ENCODE results near the gene KASH5. TPM values are rescaled to one million over a fixed set of nuclear protein-coding genes. Genes with fewer than 3 reads are reported as not detected.
A peak's percentile ranks its signal among the peaks of the same experiment; 100 is the strongest.
"Not testable (repeated sequence)": the region's sequence is repeated elsewhere in the genome, so short reads cannot be mapped to it uniquely, and the experiment has no call there.

KASH5 gene
- polyA plus RNA-seq, 3 donors from 2014 or later: not detected

DNA sequence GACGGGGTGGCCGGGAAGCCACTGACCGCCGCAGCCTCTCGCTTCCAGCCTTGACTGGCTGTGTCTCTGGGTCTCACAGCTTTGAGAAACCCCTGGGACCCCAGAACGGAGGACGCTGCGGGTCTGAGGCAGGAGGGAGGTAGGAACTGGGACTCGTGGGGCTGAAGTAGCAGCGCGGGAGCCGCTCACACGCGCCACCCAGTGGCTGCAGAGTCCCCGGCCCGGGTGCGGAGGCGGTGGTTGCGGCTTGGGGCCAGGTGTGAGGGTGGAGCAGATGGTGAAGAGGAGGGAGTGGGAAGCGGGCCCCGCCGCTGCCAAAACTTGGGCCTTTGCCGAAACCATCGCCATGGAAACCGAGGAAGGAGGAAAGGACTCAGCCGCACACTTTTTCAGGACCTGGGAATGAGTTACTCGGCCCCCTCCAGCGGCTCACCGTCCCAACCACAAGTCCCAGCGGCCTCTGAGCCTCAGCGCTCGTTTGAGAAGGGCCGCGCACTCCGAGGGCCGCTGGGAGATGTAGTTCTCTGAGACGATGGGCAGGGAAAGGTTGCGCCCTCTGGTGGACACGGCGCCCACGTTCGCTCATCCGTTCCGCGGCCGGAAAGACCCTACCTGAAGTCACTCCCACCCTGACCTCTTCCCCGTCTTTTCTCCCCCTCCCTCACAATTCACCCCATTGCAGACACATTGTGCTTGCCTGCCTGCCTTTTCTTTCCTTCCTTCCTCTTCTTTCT, 55.5 kb downstream of the KASH5 start:
- Mint-ChIP-seq H3K27me3 (ENCODE audit: low read depth in 3 of 3) (peaks cover 23 to 28% (median 24%) of the 10 kb centered on the region in 3 donors), H3K27ac (peak overlapping the region; percentile 69 to 92 (median 87)), H3K4me1 (peaks cover 30 to 38% of the 10 kb centered on the region in 2 donors), H3K9me3 (peaks cover 0 to 3% (median 0%) of the 10 kb centered on the region in 6 donors), H3K4me3 (peak overlapping the region; percentile 79 to 85 (median 84)), H3K36me3 (peaks cover 5 to 10% (median 5%) of the 10 kb centered on the region in 3 donors)
- DNase-seq: peak; percentile 92 to 93 (median 92)

GRCh38 chr19:49444100-49444700, 56.2 kb downstream of the KASH5 start:
- not testable (repeated sequence) for H3K9me3 Mint-ChIP-seq, DNase-seq
- Mint-ChIP-seq H3K4me3 (peak overlapping the region; percentile 79 to 85 (median 84)), H3K36me3 (peaks cover 8 to 13% (median 8%) of the 10 kb centered on the region in 3 donors), H3K4me1 (peaks cover 30 to 41% of the 10 kb centered on the region in 2 donors), H3K27ac (peak overlapping the region in 5 of 6 donors; percentile 85 to 92 (median 88)), H3K27me3 (ENCODE audit: low read depth in 3 of 3) (peaks cover 20 to 23% (median 23%) of the 10 kb centered on the region in 3 donors)

DNA sequence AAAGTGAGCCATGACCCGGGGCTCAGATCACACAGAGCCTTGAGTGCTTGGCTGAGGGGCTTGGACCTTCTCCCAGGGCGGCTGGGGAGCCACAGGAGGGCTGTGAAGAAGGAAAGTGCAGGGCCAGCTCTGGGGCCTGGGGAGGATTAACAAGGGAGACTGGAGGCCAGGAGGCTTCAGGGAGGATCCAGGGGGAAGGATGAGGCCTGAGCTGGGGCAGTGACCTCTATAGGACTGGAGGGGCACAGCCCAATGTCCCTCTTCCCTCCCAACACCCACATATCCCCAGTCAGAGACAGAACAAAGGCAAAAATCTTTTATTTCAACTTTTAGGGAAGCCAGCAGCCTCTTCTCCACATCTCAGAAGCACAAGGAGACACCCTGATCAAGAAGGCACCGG, 57.9 kb downstream of the KASH5 start:
- Mint-ChIP-seq H3K27me3 (ENCODE audit: low read depth in 3 of 3) (peaks cover 6 to 13% (median 11%) of the 10 kb centered on the region in 3 donors), H3K4me1 (peaks cover 36 to 41% of the 10 kb centered on the region in 2 donors), H3K9me3 (no peaks in the 10 kb centered on the region), H3K4me3 (no peak overlapping the region), H3K27ac (peak overlapping the region in 2 of 6 donors; percentile 20 to 68), H3K36me3 (peaks cover 5 to 16% (median 12%) of the 10 kb centered on the region in 3 donors)
- no peak for DNase-seq

- peak overlapping the region in 4 of 6 donors; percentile 16 to 72 (median 42) for H3K27ac Mint-ChIP-seq
- H3K4me1 Mint-ChIP-seq: peaks cover 39% of the 10 kb centered on the region in 2 donors
- H3K4me3 Mint-ChIP-seq: peak overlapping the region in 1 of 5 donors; percentile 30
- H3K27me3 Mint-ChIP-seq (ENCODE audit: low read depth in 3 of 3): peaks cover 2 to 14% (median 14%) of the 10 kb centered on the region in 3 donors
- H3K9me3 Mint-ChIP-seq: no peaks in the 10 kb centered on the region
- DNase-seq: no peak
- peaks cover 8 to 20% (median 16%) of the 10 kb centered on the region in 3 donors for H3K36me3 Mint-ChIP-seq
Measured at GRCh38 chr19:49447485-49448431, 59.7 kb downstream of the KASH5 start.

GRCh38 chr19:49448432-49448786, 60.4 kb downstream of the KASH5 start:
- peak overlapping the region in 3 of 6 donors; percentile 0 to 72 (median 56) for H3K27ac Mint-ChIP-seq
- H3K4me3 Mint-ChIP-seq: peak overlapping the region in 3 of 5 donors; percentile 20 to 51 (median 48)
- peaks cover 8 to 20% (median 18%) of the 10 kb centered on the region in 3 donors for H3K27me3 Mint-ChIP-seq (ENCODE audit: low read depth in 3 of 3)
- peaks cover 8 to 20% (median 16%) of the 10 kb centered on the region in 3 donors for H3K36me3 Mint-ChIP-seq
- peaks cover 41 to 45% of the 10 kb centered on the region in 2 donors for H3K4me1 Mint-ChIP-seq
- no peaks in the 10 kb centered on the region for H3K9me3 Mint-ChIP-seq
- DNase-seq: no peak

GRCh38 chr19:49450405-49450804, 62.4 kb downstream of the KASH5 start:
- Mint-ChIP-seq H3K9me3 (no peaks in the 10 kb centered on the region), H3K4me1 (peaks cover 43 to 46% of the 10 kb centered on the region in 2 donors)

GRCh38 chr19:49451430-49452181, 63.6 kb downstream of the KASH5 start, which contains the start of gene PIH1D1:
Gene PIH1D1, minus strand, starts transcription at chr19:49451814. Its CDS starts 240 bp downstream, at chr19:49451574.
- Mint-ChIP-seq H3K4me1 (peaks cover 46% of the 10 kb centered on the region in 2 donors), H3K9me3 (no peaks in the 10 kb centered on the region), H3K4me3 (peak within 1 kb of the TSS; percentile 93 to 100 (median 99)), H3K27me3 (ENCODE audit: low read depth in 3 of 3) (peaks cover 10 to 24% (median 21%) of the 10 kb centered on the region in 3 donors), H3K27ac (peak within 1 kb of the TSS; percentile 98 to 100 (median 99)), H3K36me3 (peaks cover 8 to 20% (median 16%) of the 10 kb centered on the region in 3 donors)
- peak; percentile 94 to 96 (median 95) for DNase-seq

More at GRCh38 chr19:49450405-49450804, 62.4 kb downstream of the KASH5 start:
- DNase-seq: no peak
- Mint-ChIP-seq H3K27me3 (ENCODE audit: low read depth in 3 of 3) (peaks cover 10 to 24% (median 21%) of the 10 kb centered on the region in 3 donors), H3K4me3 (peak overlapping the region; percentile 47 to 99 (median 93)), H3K36me3 (peaks cover 8 to 20% (median 16%) of the 10 kb centered on the region in 3 donors), H3K27ac (peak overlapping the region in 5 of 6 donors; percentile 34 to 74 (median 41))

- Mint-ChIP-seq H3K27ac (peak within 1 kb of the TSS; percentile 98 to 100 (median 99)), H3K4me3 (peak within 1 kb of the TSS; percentile 93 to 100 (median 99)), H3K27me3 (ENCODE audit: low read depth in 3 of 3) (peaks cover 11 to 24% (median 21%) of the 10 kb centered on the region in 3 donors), H3K9me3 (no peaks in the 10 kb centered on the region), H3K4me1 (peaks cover 45 to 48% of the 10 kb centered on the region in 2 donors), H3K36me3 (peaks cover 12 to 19% (median 15%) of the 10 kb centered on the region in 3 donors)
- DNase-seq: peak; percentile 98 to 99 (median 99)
Measured at GRCh38 chr19:49453013-49453756, 65.1 kb downstream of the KASH5 start, which contains the start of gene ALDH16A1. Gene ALDH16A1, plus strand, starts transcription at chr19:49453225. Its CDS starts 107 bp downstream, at chr19:49453332.

- H3K4me1 Mint-ChIP-seq: peaks cover 39 to 48% of the 10 kb centered on the region in 2 donors
- peak overlapping the region; percentile 93 to 100 (median 98) for H3K4me3 Mint-ChIP-seq
- peak overlapping the region; percentile 98 to 100 (median 99) for H3K27ac Mint-ChIP-seq
- H3K27me3 Mint-ChIP-seq (ENCODE audit: low read depth in 3 of 3): peaks cover 11 to 21% (median 21%) of the 10 kb centered on the region in 3 donors
- peaks cover 7 to 13% (median 9%) of the 10 kb centered on the region in 3 donors for H3K36me3 Mint-ChIP-seq
- DNase-seq: peak in 1 of 3 donors; percentile 30
- no peaks in the 10 kb centered on the region for H3K9me3 Mint-ChIP-seq
Measured at GRCh38 chr19:49453757-49454240, 65.8 kb downstream of the KASH5 start.

DNA sequence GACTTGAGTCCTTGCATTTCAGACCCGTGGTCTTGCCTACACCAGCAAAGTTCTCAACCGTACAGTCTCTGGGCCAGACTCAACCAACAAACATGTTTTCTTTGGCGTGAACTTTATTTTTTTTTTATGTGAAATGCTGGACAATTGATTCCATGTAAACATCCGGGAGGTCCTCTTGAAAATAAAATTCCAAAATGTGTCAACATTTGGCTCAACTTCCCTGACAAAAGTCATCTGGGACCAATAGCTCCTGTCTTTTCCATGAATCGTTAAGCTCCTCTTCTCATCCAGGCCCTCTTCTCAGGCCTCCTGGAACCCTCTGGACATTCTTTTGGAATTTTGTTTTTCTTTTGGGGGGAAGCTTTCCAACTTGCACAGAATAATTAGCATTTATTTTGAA, 67.7 kb downstream of the KASH5 start:
- H3K36me3 Mint-ChIP-seq: peaks cover 4 to 9% (median 7%) of the 10 kb centered on the region in 3 donors
- H3K27ac Mint-ChIP-seq: peak overlapping the region in 3 of 6 donors; percentile 20 to 47 (median 24)
- no peaks in the 10 kb centered on the region for H3K9me3 Mint-ChIP-seq
- no peak for DNase-seq
- peaks cover 32 to 38% of the 10 kb centered on the region in 2 donors for H3K4me1 Mint-ChIP-seq
- peak overlapping the region in 2 of 5 donors; percentile 3 to 21 for H3K4me3 Mint-ChIP-seq
- peaks cover 11 to 23% (median 21%) of the 10 kb centered on the region in 3 donors for H3K27me3 Mint-ChIP-seq (ENCODE audit: low read depth in 3 of 3)

- H3K4me3 Mint-ChIP-seq: no peak overlapping the region
- H3K4me1 Mint-ChIP-seq: peaks cover 27 to 33% of the 10 kb centered on the region in 2 donors
- peak overlapping the region in 3 of 6 donors; percentile 8 to 24 (median 20) for H3K27ac Mint-ChIP-seq
- no peak for DNase-seq
- peaks cover 11 to 23% (median 21%) of the 10 kb centered on the region in 3 donors for H3K27me3 Mint-ChIP-seq (ENCODE audit: low read depth in 3 of 3)
- H3K36me3 Mint-ChIP-seq: peaks cover 4 to 9% (median 7%) of the 10 kb centered on the region in 3 donors
- H3K9me3 Mint-ChIP-seq: no peaks in the 10 kb centered on the region
Measured at GRCh38 chr19:49456326-49456725, 68.3 kb downstream of the KASH5 start.
